HT-29 (cell line): Measurements from ENCODE around the gene PATJ. TPM values are rescaled to one million over a fixed set of nuclear protein-coding genes. Genes with fewer than 3 reads are reported as not detected.
"Not testable (repeated sequence)": the region's sequence is repeated elsewhere in the genome, so short reads cannot be mapped to it uniquely, and the experiment has no call there.

Source experiments
- DNase-seq: peaks from one replicate; pipeline ENCODE4 v3.0.0-alpha.2; 2015; ENCODE audit warnings: low spot score
- total RNA-seq: library from RNA; depleted of rRNA; stranded (reverse); fragments of >200 nt; shearing (Covaris generic); gene quantifications from 2 replicates; pipeline ENCODE4 v1.2.3, GENCODE V29; 2014

Gene PATJ
- total RNA-seq, 1 experiment from 2014 or later = 33.8 TPM

GRCh38 chr1:62175568-62176179, 433.4 kb downstream of the PATJ start:
- DNase-seq = peak; percentile 85

GRCh38 chr1:62176597-62177312, 434.5 kb downstream of the PATJ start:
- DNase-seq = no peak

GRCh38 chr1:62177621-62178020, 435.3 kb downstream of the PATJ start:
- no peak for DNase-seq

GRCh38 chr1:62178372-62178771, 436.1 kb downstream of the PATJ start:
- no peak for DNase-seq

GRCh38 chr1:62180054-62180453, 437.8 kb downstream of the PATJ start:
- DNase-seq = not testable (repeated sequence)

GRCh38 chr1:62180639-62181038, 438.4 kb downstream of the PATJ start:
- DNase-seq = peak; percentile 76

GRCh38 chr1:62181532-62181931, 439.3 kb downstream of the PATJ start:
- no peak for DNase-seq

GRCh38 chr1:62182157-62182556, 439.9 kb downstream of the PATJ start:
- not testable (repeated sequence) for DNase-seq

GRCh38 chr1:62183164-62184020, 441.1 kb downstream of the PATJ start:
- DNase-seq = not testable (repeated sequence)

GRCh38 chr1:62184336-62184735, 442.1 kb downstream of the PATJ start:
- DNase-seq = no peak

GRCh38 chr1:62185233-62185632, 443.0 kb downstream of the PATJ start:
- DNase-seq = not testable (repeated sequence)

- DNase-seq = no peak
Measured at GRCh38 chr1:62185677-62186076, 443.4 kb downstream of the PATJ start.

GRCh38 chr1:62187548-62187947, 445.3 kb downstream of the PATJ start:
- DNase-seq = no peak

- DNase-seq = no peak
Measured at GRCh38 chr1:62188111-62188510, 445.8 kb downstream of the PATJ start.

GRCh38 chr1:62194651-62195544, 452.6 kb downstream of the PATJ start, which contains the start of gene L1TD1:
Gene L1TD1 (plus strand): TSS chr1:62194849. CDS start chr1:62206629, 11,780 bp downstream.
- no peak for DNase-seq

- no peak for DNase-seq
Measured at GRCh38 chr1:62196086-62196690, 453.9 kb downstream of the PATJ start.

- DNase-seq = no peak
Measured at GRCh38 chr1:62198069-62198780, 455.9 kb downstream of the PATJ start.

GRCh38 chr1:62198781-62199125, 456.5 kb downstream of the PATJ start:
- DNase-seq = no peak

GRCh38 chr1:62207187-62207586, 464.9 kb downstream of the PATJ start:
- no peak for DNase-seq

- DNase-seq = no peak
Measured at GRCh38 chr1:62208087-62208486, 465.8 kb downstream of the PATJ start.
